HEK293 (cell line): ENCODE data around the gene KBTBD4.

Experiments
- BCL11A ChIP-seq: fragments of 450-650 bp; formaldehyde crosslinking; IDR thresholded peaks from 2 replicates; pipeline ENCODE4 v1.5.1; 2016; ENCODE audit warnings: low read depth, missing biosample characterization, missing genetic modification characterization
- GLIS2 ChIP-seq: fragments of 450-650 bp; formaldehyde crosslinking; IDR thresholded peaks from 2 replicates; pipeline ENCODE4 v1.5.1; 2016; ENCODE audit warnings: missing biosample characterization, missing genetic modification characterization
- IKZF3 ChIP-seq: fragments of 450-650 bp; IDR thresholded peaks from 2 replicates; pipeline ENCODE4 v1.5.0; 2018; ENCODE audit warnings: missing biosample characterization, mild to moderate bottlenecking, missing genetic modification characterization, moderate library complexity
- KLF10 ChIP-seq: fragments of 450-650 bp; IDR thresholded peaks from 2 replicates; pipeline ENCODE4 v1.5.1; 2018; ENCODE audit warnings: missing biosample characterization, mild to moderate bottlenecking, missing genetic modification characterization
- KLF16 ChIP-seq: fragments of 450-650 bp; formaldehyde crosslinking; IDR thresholded peaks from 2 replicates; pipeline ENCODE4 v1.5.1; 2017; ENCODE audit warnings: missing biosample characterization, missing genetic modification characterization
- KLF8 ChIP-seq: fragments of 450-650 bp; formaldehyde crosslinking; IDR thresholded peaks from 2 replicates; pipeline ENCODE4 v1.5.1; 2016; ENCODE audit warnings: missing biosample characterization, missing genetic modification characterization
- MYNN ChIP-seq: fragments of 450-650 bp; formaldehyde crosslinking; IDR thresholded peaks from 2 replicates; pipeline ENCODE4 v1.5.1; 2016; ENCODE audit warnings: missing biosample characterization, missing genetic modification characterization, borderline replicate concordance
- OVOL3 ChIP-seq: fragments of 450-650 bp; formaldehyde crosslinking; IDR thresholded peaks from 2 replicates; pipeline ENCODE4 v1.5.1; 2016; ENCODE audit warnings: missing biosample characterization, missing genetic modification characterization
- RBAK ChIP-seq: fragments of 450-650 bp; formaldehyde crosslinking; IDR thresholded peaks from 2 replicates; pipeline ENCODE4 v1.5.1; 2016; ENCODE audit warnings: missing biosample characterization, missing genetic modification characterization
- REPIN1 ChIP-seq: fragments of 450-650 bp; formaldehyde crosslinking; IDR thresholded peaks from 2 replicates; pipeline ENCODE4 v1.5.1; 2017; ENCODE audit warnings: missing biosample characterization, missing genetic modification characterization, low read depth
- YY1 ChIP-seq: fragments of 450-650 bp; formaldehyde crosslinking; IDR thresholded peaks from 2 replicates; pipeline ENCODE4 v1.5.1; 2018; ENCODE audit warnings: missing biosample characterization, missing genetic modification characterization
- ZBTB48 ChIP-seq: fragments of 450-650 bp; formaldehyde crosslinking; IDR thresholded peaks from 2 replicates; pipeline ENCODE4 v1.5.1; 2016; ENCODE audit warnings: missing biosample characterization, missing genetic modification characterization
- ZFP37 ChIP-seq: fragments of 450-650 bp; formaldehyde crosslinking; IDR thresholded peaks from 2 replicates; pipeline ENCODE4 v1.5.1; 2016; ENCODE audit warnings: missing biosample characterization, missing genetic modification characterization
- ZFP69B ChIP-seq: fragments of 450-650 bp; formaldehyde crosslinking; IDR thresholded peaks from 2 replicates; pipeline ENCODE4 v1.5.1; 2016; ENCODE audit warnings: missing biosample characterization, missing genetic modification characterization
- ZNF114 ChIP-seq: fragments of 450-650 bp; formaldehyde crosslinking; IDR thresholded peaks from 2 replicates; pipeline ENCODE4 v1.5.0; 2017; ENCODE audit warnings: missing biosample characterization, missing genetic modification characterization
- ZNF2 ChIP-seq: fragments of 450-650 bp; formaldehyde crosslinking; IDR thresholded peaks from 2 replicates; pipeline ENCODE4 v1.5.1; 2016; ENCODE audit warnings: missing biosample characterization, missing genetic modification characterization
- ZNF221 ChIP-seq: fragments of 450-650 bp; formaldehyde crosslinking; IDR thresholded peaks from 2 replicates; pipeline ENCODE4 v1.5.1; 2017; ENCODE audit warnings: missing biosample characterization, missing genetic modification characterization, borderline replicate concordance
- ZNF223 ChIP-seq: fragments of 450-650 bp; formaldehyde crosslinking; IDR thresholded peaks from 2 replicates; pipeline ENCODE4 v1.5.1; 2016; ENCODE audit warnings: missing biosample characterization, missing genetic modification characterization
- ZNF311 ChIP-seq: fragments of 450-650 bp; formaldehyde crosslinking; IDR thresholded peaks from 2 replicates; pipeline ENCODE4 v1.5.1; 2017; ENCODE audit warnings: missing biosample characterization, missing genetic modification characterization, borderline replicate concordance
- ZNF549 ChIP-seq: fragments of 450-650 bp; IDR thresholded peaks from 2 replicates; pipeline ENCODE4 v1.5.1; 2018; ENCODE audit warnings: missing biosample characterization, missing genetic modification characterization, mild to moderate bottlenecking, inconsistent platforms, moderate library complexity
- ZNF561 ChIP-seq: fragments of 450-650 bp; IDR thresholded peaks from 2 replicates; pipeline ENCODE4 v1.5.1; 2018; ENCODE audit warnings: missing biosample characterization, missing genetic modification characterization, borderline replicate concordance
- ZNF585B ChIP-seq: fragments of 450-650 bp; formaldehyde crosslinking; IDR thresholded peaks from 2 replicates; pipeline ENCODE4 v1.5.1; 2016; ENCODE audit warnings: missing biosample characterization, missing genetic modification characterization
- ZNF610 ChIP-seq: fragments of 450-650 bp; formaldehyde crosslinking; IDR thresholded peaks from 2 replicates; pipeline ENCODE4 v1.5.1; 2016; ENCODE audit warnings: missing biosample characterization, missing genetic modification characterization, borderline replicate concordance
- ZNF623 ChIP-seq: fragments of 450-650 bp; formaldehyde crosslinking; IDR thresholded peaks from 2 replicates; pipeline ENCODE4 v1.5.1; 2016; ENCODE audit warnings: missing biosample characterization, missing genetic modification characterization
- ZNF629 ChIP-seq: fragments of 450-650 bp; formaldehyde crosslinking; IDR thresholded peaks from 2 replicates; pipeline ENCODE4 v1.5.1; 2017; ENCODE audit warnings: missing biosample characterization, missing genetic modification characterization
- ZNF830 ChIP-seq: fragments of 450-650 bp; IDR thresholded peaks from 2 replicates; pipeline ENCODE4 v1.5.0; 2018; ENCODE audit warnings: missing biosample characterization, missing genetic modification characterization, low read depth, mild to moderate bottlenecking, moderate library complexity
- ZNF843 ChIP-seq: fragments of 450-650 bp; formaldehyde crosslinking; IDR thresholded peaks from 2 replicates; pipeline ENCODE4 v1.5.1; 2016; ENCODE audit warnings: missing biosample characterization, missing genetic modification characterization
- TF ChIP-seq, protein P1 (sequence below): sonication (generic); formaldehyde crosslinking; IDR thresholded peaks from 2 replicates; pipeline ENCODE4 v1.8.1; 2022; ENCODE audit warnings: mild to moderate bottlenecking, moderate library complexity, missing genetic modification reagents
- TF ChIP-seq, protein P2 (sequence below): fragments of 450-650 bp; formaldehyde crosslinking; IDR thresholded peaks from 2 replicates; pipeline ENCODE4 v1.5.1; 2016; ENCODE audit warnings: missing biosample characterization, missing genetic modification characterization
- TF ChIP-seq, protein P3 (sequence below): fragments of 450-650 bp; formaldehyde crosslinking; IDR thresholded peaks from 2 replicates; pipeline ENCODE4 v1.5.1; 2016; ENCODE audit warnings: missing biosample characterization, missing genetic modification characterization
- TF ChIP-seq, protein P4 (sequence below): fragments of 450-650 bp; formaldehyde crosslinking; IDR thresholded peaks from 2 replicates; pipeline ENCODE4 v1.5.1; 2016; ENCODE audit warnings: missing biosample characterization, missing genetic modification characterization
- TF ChIP-seq, protein P5 (sequence below): fragments of 450-650 bp; IDR thresholded peaks from 2 replicates; pipeline ENCODE4 v1.5.1; 2018; ENCODE audit warnings: missing biosample characterization, missing genetic modification characterization

Gene KBTBD4

DNA sequence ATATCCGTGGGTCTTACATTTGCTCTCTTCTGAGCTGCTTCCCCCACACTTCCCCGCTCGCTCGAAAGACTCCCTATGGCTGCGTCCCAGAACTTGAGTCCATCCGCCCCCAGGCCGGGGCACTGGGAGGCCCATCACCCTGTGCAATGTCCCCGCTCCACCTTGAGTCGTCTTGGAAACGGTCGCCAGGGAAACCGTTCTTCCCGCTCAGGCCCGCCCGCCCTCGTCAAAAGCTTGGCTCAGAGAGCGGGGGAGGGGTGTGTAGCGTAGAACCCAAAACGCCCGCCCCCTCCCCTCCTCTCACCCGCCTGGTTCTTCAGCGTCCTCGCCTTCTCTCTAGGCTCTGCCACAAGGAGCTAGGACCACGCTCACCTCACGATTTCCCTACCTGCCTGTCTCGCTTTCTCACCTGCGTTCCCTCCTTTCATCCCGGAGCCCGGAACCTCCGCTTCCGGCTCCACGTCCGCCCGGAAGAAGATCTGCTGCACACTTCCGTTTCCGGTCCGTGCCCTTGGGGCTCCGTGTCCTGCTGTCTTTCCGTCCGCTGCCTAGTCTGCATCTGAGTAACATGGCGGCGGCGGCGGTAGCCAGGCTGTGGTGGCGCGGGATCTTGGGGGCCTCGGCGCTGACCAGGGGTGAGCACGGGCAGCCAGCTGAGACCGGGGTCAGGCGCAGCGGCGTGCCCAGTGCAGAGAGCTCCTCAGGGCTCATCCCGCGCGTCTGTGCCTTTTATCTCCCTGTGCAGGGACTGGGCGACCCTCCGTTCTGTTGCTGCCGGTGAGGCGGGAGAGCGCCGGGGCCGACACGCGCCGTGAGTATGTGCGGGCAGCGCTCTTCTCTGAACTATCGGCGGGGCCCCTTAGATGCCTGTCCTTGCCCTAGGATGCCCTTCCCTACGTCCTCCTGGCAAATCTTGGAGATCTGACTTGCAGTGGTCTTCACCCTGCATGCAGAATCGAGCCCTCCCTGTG is at the start of gene KBTBD4, which contains the start of gene NDUFS3 (continued):
- TF ChIP-seq YY1 (peak; percentile 96), BCL11A (no peak), ZNF221 (tag by site-specific recombination) (no peak), ZFP37 (tag by site-specific recombination) (peak; percentile 97; the same call in 1 of the 2 replicates), KLF16 (peak; percentile 100), ZNF561 (tag by site-specific recombination) (peak; percentile 25; the same call in 1 of the 2 replicates), RBAK (tag by site-specific recombination) (no peak), KLF8 (tag by site-specific recombination) (peak; percentile 99), ZNF114 (tag by site-specific recombination) (no peak), ZNF843 (peak; percentile 92), ZNF610 (tag by site-specific recombination) (peak; percentile 75; the same call in 1 of the 2 replicates), ZNF585B (tag by site-specific recombination) (no peak), REPIN1 (tag by site-specific recombination) (peak; percentile 99), ZFP69B (tag by site-specific recombination) (peak; percentile 90), ZNF223 (tag by site-specific recombination) (no peak), ZNF311 (tag by site-specific recombination) (no peak), MYNN (tag by site-specific recombination) (peak; percentile 99), ZNF549 (tag by site-specific recombination) (no peak), KLF10 (tag by site-specific recombination) (no peak; the same call in 1 of the 2 replicates), ZNF623 (tag by site-specific recombination) (peak; percentile 39; the same call in 1 of the 2 replicates), ZBTB48 (tag by site-specific recombination) (peak; percentile 71), OVOL3 (tag by site-specific recombination) (peak; percentile 90), GLIS2 (tag by site-specific recombination) (peak; percentile 77), ZNF629 (tag by site-specific recombination) (peak; percentile 94), ZNF830 (tag by site-specific recombination) (no peak), IKZF3 (tag by site-specific recombination) (no peak), ZNF2 (peak; percentile 99)
- TF ChIP-seq, protein P1, sequence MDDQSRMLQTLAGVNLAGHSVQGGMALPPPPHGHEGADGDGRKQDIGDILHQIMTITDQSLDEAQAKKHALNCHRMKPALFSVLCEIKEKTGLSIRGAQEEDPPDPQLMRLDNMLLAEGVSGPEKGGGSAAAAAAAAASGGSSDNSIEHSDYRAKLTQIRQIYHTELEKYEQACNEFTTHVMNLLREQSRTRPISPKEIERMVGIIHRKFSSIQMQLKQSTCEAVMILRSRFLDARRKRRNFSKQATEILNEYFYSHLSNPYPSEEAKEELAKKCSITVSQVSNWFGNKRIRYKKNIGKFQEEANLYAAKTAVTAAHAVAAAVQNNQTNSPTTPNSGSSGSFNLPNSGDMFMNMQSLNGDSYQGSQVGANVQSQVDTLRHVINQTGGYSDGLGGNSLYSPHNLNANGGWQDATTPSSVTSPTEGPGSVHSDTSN (CRISPR knock-in tag) = peak; percentile 88
- TF ChIP-seq, protein P2, sequence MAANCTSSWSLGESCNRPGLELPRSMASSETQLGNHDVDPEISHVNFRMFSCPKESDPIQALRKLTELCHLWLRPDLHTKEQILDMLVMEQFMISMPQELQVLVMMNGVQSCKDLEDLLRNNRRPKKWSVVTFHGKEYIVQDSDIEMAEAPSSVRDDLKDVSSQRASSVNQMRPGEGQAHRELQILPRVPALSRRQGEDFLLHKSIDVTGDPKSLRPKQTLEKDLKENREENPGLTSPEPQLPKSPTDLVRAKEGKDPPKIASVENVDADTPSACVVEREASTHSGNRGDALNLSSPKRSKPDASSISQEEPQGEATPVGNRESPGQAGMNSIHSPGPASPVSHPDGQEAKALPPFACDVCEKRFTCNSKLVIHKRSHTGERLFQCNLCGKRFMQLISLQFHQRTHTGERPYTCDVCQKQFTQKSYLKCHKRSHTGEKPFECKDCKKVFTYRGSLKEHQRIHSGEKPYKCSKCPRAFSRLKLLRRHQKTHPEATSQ (tag by site-specific recombination) = peak; percentile 96
- TF ChIP-seq, protein P3, sequence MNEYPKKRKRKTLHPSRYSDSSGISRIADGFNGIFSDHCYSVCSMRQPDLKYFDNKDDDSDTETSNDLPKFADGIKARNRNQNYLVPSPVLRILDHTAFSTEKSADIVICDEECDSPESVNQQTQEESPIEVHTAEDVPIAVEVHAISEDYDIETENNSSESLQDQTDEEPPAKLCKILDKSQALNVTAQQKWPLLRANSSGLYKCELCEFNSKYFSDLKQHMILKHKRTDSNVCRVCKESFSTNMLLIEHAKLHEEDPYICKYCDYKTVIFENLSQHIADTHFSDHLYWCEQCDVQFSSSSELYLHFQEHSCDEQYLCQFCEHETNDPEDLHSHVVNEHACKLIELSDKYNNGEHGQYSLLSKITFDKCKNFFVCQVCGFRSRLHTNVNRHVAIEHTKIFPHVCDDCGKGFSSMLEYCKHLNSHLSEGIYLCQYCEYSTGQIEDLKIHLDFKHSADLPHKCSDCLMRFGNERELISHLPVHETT (tag by site-specific recombination) = peak; percentile 100
- TF ChIP-seq, protein P4, sequence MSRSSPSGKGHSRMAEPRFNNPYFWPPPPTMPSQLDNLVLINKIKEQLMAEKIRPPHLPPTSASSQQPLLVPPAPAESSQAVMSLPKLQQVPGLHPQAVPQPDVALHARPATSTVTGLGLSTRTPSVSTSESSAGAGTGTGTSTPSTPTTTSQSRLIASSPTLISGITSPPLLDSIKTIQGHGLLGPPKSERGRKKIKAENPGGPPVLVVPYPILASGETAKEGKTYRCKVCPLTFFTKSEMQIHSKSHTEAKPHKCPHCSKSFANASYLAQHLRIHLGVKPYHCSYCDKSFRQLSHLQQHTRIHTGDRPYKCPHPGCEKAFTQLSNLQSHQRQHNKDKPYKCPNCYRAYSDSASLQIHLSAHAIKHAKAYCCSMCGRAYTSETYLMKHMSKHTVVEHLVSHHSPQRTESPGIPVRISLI (tag by site-specific recombination) = 0 out of 2 replicates have a peak, but pooled peaks have one; percentile 51
- TF ChIP-seq, protein P5, sequence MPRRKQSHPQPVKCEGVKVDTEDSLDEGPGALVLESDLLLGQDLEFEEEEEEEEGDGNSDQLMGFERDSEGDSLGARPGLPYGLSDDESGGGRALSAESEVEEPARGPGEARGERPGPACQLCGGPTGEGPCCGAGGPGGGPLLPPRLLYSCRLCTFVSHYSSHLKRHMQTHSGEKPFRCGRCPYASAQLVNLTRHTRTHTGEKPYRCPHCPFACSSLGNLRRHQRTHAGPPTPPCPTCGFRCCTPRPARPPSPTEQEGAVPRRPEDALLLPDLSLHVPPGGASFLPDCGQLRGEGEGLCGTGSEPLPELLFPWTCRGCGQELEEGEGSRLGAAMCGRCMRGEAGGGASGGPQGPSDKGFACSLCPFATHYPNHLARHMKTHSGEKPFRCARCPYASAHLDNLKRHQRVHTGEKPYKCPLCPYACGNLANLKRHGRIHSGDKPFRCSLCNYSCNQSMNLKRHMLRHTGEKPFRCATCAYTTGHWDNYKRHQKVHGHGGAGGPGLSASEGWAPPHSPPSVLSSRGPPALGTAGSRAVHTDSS (tag by site-specific recombination) = no peak; the same call in 1 of the 2 replicates
